HepG2 (cell line): ENCODE data around the gene KAT6B. TPM values are rescaled to one million over a fixed set of nuclear protein-coding genes. Genes with fewer than 3 reads are reported as not detected.

ENCODE experiments used
- ATAC-seq: fragments of 200-7000 bp; cut with Tn5 transposase; 3 replicates; pipeline ENCODE4 v1.9.1; 2020; ENCODE audit warnings: mild to moderate bottlenecking, moderate library complexity
- BruUV-seq: library from RNA; stranded (reverse); fragments of 400-500 nt; replicated peaks from 2 replicates; lab custom pipeline; 2021; lab: Mats Ljungman, UMichigan
- CTCF ChIA-PET: fragments of 300-600 bp; formaldehyde crosslinking; extraction: SDS; loops from one replicate; lab custom pipeline; 2021; ENCODE audit warnings: low total read pairs, inconsistent platforms, low intra/inter-chr PET ratio; lab: Yijun Ruan, JAX
- POLR2A ChIA-PET: fragments of 350-600 bp; sonication (Branson Sonifier 250); formaldehyde crosslinking; loops from one replicate; lab custom pipeline; 2020; ENCODE audit warnings: antibody characterized with exemption, inconsistent platforms; lab: Yijun Ruan, JAX
- DNase-seq: peaks from one replicate; pipeline ENCODE4 v3.0.0-alpha.2; 2015; ENCODE audit warnings: low spot score
- FAIRE-seq: peaks from 3 replicates; lab custom pipeline; 2011; peaks lifted over from hg19 to GRCh38; lab: Jason Lieb, UNC
- H2AFZ ChIP-seq: one replicate; pipeline ENCODE4 v1.6.1; 2011; ENCODE audit warnings: low read length, inconsistent platforms
- H3K27ac ChIP-seq: fragments of 300-600 bp; 3 replicates; pipeline ENCODE4 v1.8.0; 2011; ENCODE audit warnings: mixed run types, mild to moderate bottlenecking, mixed read lengths, low read length, inconsistent platforms; ENCODE audit not compliant: insufficient read depth; ENCODE audit errors: extremely low read length
- H3K27me3 ChIP-seq, 2 experiments: fragments of 200-600 bp in 1 of 2; 2 replicates in 1 of 2; 3 replicates in 1 of 2; pipeline versions ENCODE4 v1.6.0 to v1.8.0; 2011; ENCODE audit warnings: low read length in 2 of 2, mild to moderate bottlenecking in 2 of 2, moderate library complexity in 2 of 2, inconsistent platforms in 1 of 2; ENCODE audit not compliant: insufficient read depth in 2 of 2, control insufficient read depth in 1 of 2
- H3K36me3 ChIP-seq, 2 experiments: fragments of 200-600 bp in 1 of 2; replicated peaks in 1 of 2; 2 replicates in 1 of 2; 3 replicates in 1 of 2; pipeline versions ENCODE4 v1.5.1 to v1.8.0; 2011; ENCODE audit warnings: low read length in 2 of 2, inconsistent platforms in 1 of 2; ENCODE audit not compliant: insufficient read depth in 2 of 2, control insufficient read depth in 1 of 2
- H3K4me1 ChIP-seq: 2 replicates; pipeline ENCODE4 v1.5.1; 2012; ENCODE audit warnings: low read length, inconsistent platforms; ENCODE audit not compliant: insufficient read depth
- H3K4me2 ChIP-seq: 2 replicates; pipeline ENCODE4 v1.6.0; 2011; ENCODE audit warnings: low read depth, low read length, inconsistent platforms
- H3K4me3 ChIP-seq, 3 experiments: fragments of 200-600 bp in 1 of 3; sonication (generic), shearing (Covaris generic) in 1 of 3; replicated peaks in 1 of 3; 2 replicates each; pipeline ENCODE4 v1.5.1; 2011 to 2016; ENCODE audit warnings: low read length in 3 of 3, inconsistent platforms in 2 of 3, low read depth in 2 of 3, mild to moderate bottlenecking in 2 of 3, control low read depth in 1 of 3, mixed read lengths in 1 of 3; ENCODE audit not compliant: insufficient read depth in 1 of 3
- H3K79me2 ChIP-seq: one replicate; pipeline ENCODE4 v1.6.1; 2011; ENCODE audit warnings: low read length, inconsistent platforms; ENCODE audit not compliant: insufficient read depth
- H3K9ac ChIP-seq: 2 replicates; pipeline ENCODE4 v1.6.0; 2011; ENCODE audit warnings: mild to moderate bottlenecking, low read depth, low read length, inconsistent platforms; ENCODE audit not compliant: insufficient read depth
- H3K9me3 ChIP-seq: 2 replicates; pipeline ENCODE4 v1.5.1; 2012; ENCODE audit warnings: mild to moderate bottlenecking, low read length
- H4K20me1 ChIP-seq: 2 replicates; pipeline ENCODE4 v1.6.0; 2011; ENCODE audit warnings: inconsistent platforms, mild to moderate bottlenecking, low read length, moderate library complexity; ENCODE audit not compliant: insufficient read depth
- ARID5B ChIP-seq: IDR thresholded peaks from 2 replicates; pipeline ENCODE4 v1.4.0; 2020; ENCODE audit warnings: mild to moderate bottlenecking, missing genetic modification reagents
- DNMT1 ChIP-seq: sonication (generic); formaldehyde crosslinking; IDR thresholded peaks from 2 replicates; pipeline ENCODE4 v1.5.1; 2020; ENCODE audit warnings: mild to moderate bottlenecking, missing genetic modification reagents
- NCOA5 ChIP-seq: sonication (generic); formaldehyde crosslinking; IDR thresholded peaks from 2 replicates; pipeline ENCODE4 v1.4.0; 2020; ENCODE audit warnings: missing genetic modification reagents
- PHB2 ChIP-seq: fragments of 450-650 bp; IDR thresholded peaks from 2 replicates; pipeline ENCODE4 v1.6.1; 2018; ENCODE audit not compliant: partially characterized antibody
- RXRA ChIP-seq: sonication (generic); formaldehyde crosslinking; IDR thresholded peaks from 2 replicates; pipeline ENCODE4 v1.5.1; 2020; ENCODE audit warnings: missing genetic modification reagents
- YY1 ChIP-seq: IDR thresholded peaks from 2 replicates; pipeline ENCODE4 v1.6.1; 2011; ENCODE audit warnings: low read length, low read depth, moderate library complexity, mild to moderate bottlenecking; ENCODE audit not compliant: insufficient read depth, insufficient replicate concordance
- ZBTB7A ChIP-seq: sonication (generic); formaldehyde crosslinking; IDR thresholded peaks from 2 replicates; pipeline ENCODE4 v1.8.0; 2022; ENCODE audit warnings: mild to moderate bottlenecking, missing genetic modification reagents
- ZNF12 ChIP-seq: sonication (generic); formaldehyde crosslinking; IDR thresholded peaks from 2 replicates; pipeline ENCODE4 v1.5.0; 2020; ENCODE audit warnings: missing genetic modification reagents
- ZNF24 ChIP-seq: fragments of 450-650 bp; IDR thresholded peaks from 2 replicates; pipeline ENCODE4 v1.6.1; 2017; ENCODE audit warnings: antibody characterized with exemption, mild to moderate bottlenecking
- ZNF414 ChIP-seq: sonication (generic); formaldehyde crosslinking; IDR thresholded peaks from 2 replicates; pipeline ENCODE4 v1.5.0; 2020; ENCODE audit warnings: missing genetic modification reagents
- ZNF841 ChIP-seq: sonication (generic); formaldehyde crosslinking; IDR thresholded peaks from 2 replicates; pipeline ENCODE4 v1.8.1; 2023; ENCODE audit warnings: missing genetic modification reagents, borderline replicate concordance
- WGBS: methylation state at CpG from one replicate; pipeline ENCODE4 v1.1.6; 2017; ENCODE audit warnings: low lambda C conversion rate; 5-methylcytosine and 5-hydroxymethylcytosine counted together
- in situ Hi-C: cut with HindIII; loops from 2 replicates; pipeline ENCODE4 v1.10.0; 2017; ENCODE audit warnings: low pct_unique_long_range_greater_than_20kb; ENCODE audit not compliant: extremely low pct_ligation_motif_present
- intact Hi-C: fragments of 100-400 bp; cut with micrococcal nuclease; formaldehyde crosslinking; loops from one replicate; pipeline ENCODE4 v1.10.0; 2022; ENCODE audit not compliant: unreplicated experiment
- polyA plus RNA-seq, 8 experiments: library from polyadenylated mRNA; depleted of rRNA in 3 of 8; stranded (reverse) in 7 of 8; unstranded in 1 of 8; fragments of >200 nt; fragmentation: Illumina TruSeq in 4 of 8; extraction: Trizol in 4 of 8; gene quantifications; 2 replicates each; pipeline versions ENCODE4 v1.2.1 to v1.2.3, GENCODE V29; 2011 to 2016; ENCODE audit warnings: low read depth in 4 of 8, missing spikeins in 1 of 8, mixed read lengths in 1 of 8; ENCODE audit not compliant: insufficient read depth in 1 of 8
- total RNA-seq, 5 experiments: library from RNA; depleted of rRNA; stranded (reverse); fragments of >200 nt; fragmentation: Illumina TruSeq; extraction: Trizol; gene quantifications; 2 replicates each; pipeline ENCODE4 v1.2.3, GENCODE V29; 2016; ENCODE audit warnings: low read depth in 1 of 5
- TF ChIP-seq, protein P1 (sequence below): sonication (generic); formaldehyde crosslinking; IDR thresholded peaks from 2 replicates; pipeline ENCODE4 v1.4.0; 2020; ENCODE audit warnings: mild to moderate bottlenecking, low read depth, missing genetic modification reagents

Gene KAT6B
- total and polyA plus RNA-seq, 2 of the 13 experiments (the other 11 are each of a cell fraction or from before 2014, with no cell fraction given): 3.0 to 9.5 TPM

- H3K4me3 ChIP-seq: no peak overlapping the region
- H4K20me1 ChIP-seq: no peaks in the 10 kb centered on the region
- ChIA-PET CTCF (no interaction called here), POLR2A (no interaction called here)
- H3K4me1 ChIP-seq: peaks cover 24% of the 10 kb centered on the region
- H3K9ac ChIP-seq: no peak overlapping the region
- H3K79me2 ChIP-seq: no peaks in the 10 kb centered on the region
- H3K9me3 ChIP-seq: no peaks in the 10 kb centered on the region
- H3K27me3 ChIP-seq: peaks cover 1 to 25% of the 10 kb centered on the region in 2 experiments; a peak in 3 of 5 replicates
- WGBS: 6% methylated on average over 3 of the region's 4 CpGs
- no peak for FAIRE-seq
- ATAC-seq: no peak
- BruUV-seq: no TSS peak
- H3K4me2 ChIP-seq: no peak overlapping the region
- intact Hi-C loops: no loop called here
- H3K27ac ChIP-seq: no peak overlapping the region
- H3K36me3 ChIP-seq: no peaks in the 10 kb centered on the region
- H2AFZ ChIP-seq: no peak overlapping the region
- DNase-seq: no peak
- no peak for TF ChIP-seq ZNF414 (CRISPR knock-in tag)
- TF ChIP-seq YY1: no peak
- no peak for TF ChIP-seq NCOA5 (CRISPR knock-in tag)
- no peak for TF ChIP-seq DNMT1 (CRISPR knock-in tag)
- TF ChIP-seq PHB2: no peak
- TF ChIP-seq RXRA (CRISPR knock-in tag): no peak
- no peak for TF ChIP-seq ZBTB7A (CRISPR knock-in tag)
- TF ChIP-seq ZNF841 (CRISPR knock-in tag): no peak
- TF ChIP-seq, protein P1, sequence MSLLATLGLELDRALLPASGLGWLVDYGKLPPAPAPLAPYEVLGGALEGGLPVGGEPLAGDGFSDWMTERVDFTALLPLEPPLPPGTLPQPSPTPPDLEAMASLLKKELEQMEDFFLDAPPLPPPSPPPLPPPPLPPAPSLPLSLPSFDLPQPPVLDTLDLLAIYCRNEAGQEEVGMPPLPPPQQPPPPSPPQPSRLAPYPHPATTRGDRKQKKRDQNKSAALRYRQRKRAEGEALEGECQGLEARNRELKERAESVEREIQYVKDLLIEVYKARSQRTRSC (CRISPR knock-in tag): no peak
- no peak for TF ChIP-seq ZNF12 (CRISPR knock-in tag)
- no peak for TF ChIP-seq ARID5B (CRISPR knock-in tag)
- no peak for TF ChIP-seq ZNF24
- TF ChIP-seq, all 625 proteins: peak for 0
- in situ Hi-C loops: no loop called here
These were observed 254.2 kb downstream of the KAT6B start for GRCh38 chr10:75080554-75080953.
